Astrocyte (in vitro differentiated cells and primary cell): Measurements from ENCODE around the gene MEIOB. TPM values are rescaled to one million over a fixed set of nuclear protein-coding genes. Genes with fewer than 3 reads are reported as not detected.

ENCODE experiments used
- DNase-seq: peaks from one replicate; pipeline ENCODE4 v3.0.0-alpha.2; 2010; ENCODE audit warnings: low read depth
- FAIRE-seq: peaks from 2 replicates; lab custom pipeline; 2011; peaks lifted over from hg19 to GRCh38; lab: Jason Lieb, UNC
- H2AFZ ChIP-seq: 2 replicates; pipeline ENCODE4 v1.6.0; 2012; ENCODE audit warnings: low read depth, low read length, inconsistent platforms
- H3K27ac ChIP-seq: 2 replicates; pipeline ENCODE4 v1.5.1; 2011; ENCODE audit warnings: low read depth, low read length, inconsistent platforms
- H3K27me3 ChIP-seq: 2 replicates; pipeline ENCODE4 v1.6.0; 2011; ENCODE audit warnings: low read length, inconsistent platforms; ENCODE audit not compliant: insufficient read depth
- H3K36me3 ChIP-seq: 2 replicates; pipeline ENCODE4 v1.5.1; 2011; ENCODE audit warnings: low read length, inconsistent platforms; ENCODE audit not compliant: insufficient read depth
- H3K4me1 ChIP-seq: 2 replicates; pipeline ENCODE4 v1.5.1; 2011; ENCODE audit warnings: low read length, inconsistent platforms; ENCODE audit not compliant: insufficient read depth
- H3K4me2 ChIP-seq: 2 replicates; pipeline ENCODE4 v1.6.0; 2012; ENCODE audit warnings: low read length, inconsistent platforms
- H3K4me3 ChIP-seq: 2 replicates; pipeline ENCODE4 v1.5.1; 2011; ENCODE audit warnings: low read depth, mild to moderate bottlenecking, low read length, inconsistent platforms; ENCODE audit not compliant: insufficient read depth
- H3K79me2 ChIP-seq: 2 replicates; pipeline ENCODE4 v1.6.0; 2012; ENCODE audit warnings: mild to moderate bottlenecking, low read length, inconsistent platforms; ENCODE audit not compliant: insufficient read depth
- H3K9ac ChIP-seq: 2 replicates; pipeline ENCODE4 v1.6.0; 2012; ENCODE audit warnings: mild to moderate bottlenecking, low read length, inconsistent platforms
- H3K9me3 ChIP-seq: 2 replicates; pipeline ENCODE4 v1.5.1; 2012; ENCODE audit warnings: low read depth, mild to moderate bottlenecking, low read length, inconsistent platforms; ENCODE audit not compliant: insufficient read depth
- H4K20me1 ChIP-seq: 2 replicates; pipeline ENCODE4 v1.6.0; 2012; ENCODE audit warnings: low read length, inconsistent platforms; ENCODE audit not compliant: insufficient read depth
- H3K27ac Mint-ChIP-seq: one replicate; pipeline ENCODE4 v1.8.0; 2021; ENCODE audit warnings: mild to moderate bottlenecking, mixed read lengths; ENCODE audit not compliant: unreplicated experiment
- H3K27me3 Mint-ChIP-seq: one replicate; pipeline ENCODE4 v1.8.0; 2021; ENCODE audit warnings: low read depth, mixed read lengths; ENCODE audit not compliant: unreplicated experiment
- H3K36me3 Mint-ChIP-seq: one replicate; pipeline ENCODE4 v1.8.0; 2021; ENCODE audit warnings: low read depth, mixed read lengths; ENCODE audit not compliant: unreplicated experiment
- H3K4me1 Mint-ChIP-seq: one replicate; pipeline ENCODE4 v1.8.0; 2021; ENCODE audit warnings: low read depth, mixed read lengths; ENCODE audit not compliant: unreplicated experiment
- H3K4me3 Mint-ChIP-seq: one replicate; pipeline ENCODE4 v1.8.0; 2021; ENCODE audit warnings: mild to moderate bottlenecking, moderate library complexity, mixed read lengths; ENCODE audit not compliant: unreplicated experiment
- H3K9me3 Mint-ChIP-seq: one replicate; pipeline ENCODE4 v1.8.0; 2021; ENCODE audit warnings: mild to moderate bottlenecking, mixed read lengths; ENCODE audit not compliant: unreplicated experiment
- CTCF ChIP-seq: IDR thresholded peaks from 2 replicates; pipeline ENCODE4 v1.5.1; 2011; ENCODE audit warnings: low read depth, mild to moderate bottlenecking, inconsistent platforms, low read length, moderate library complexity; ENCODE audit not compliant: insufficient read depth
- EZH2 ChIP-seq: IDR thresholded peaks from 2 replicates; pipeline ENCODE4 v1.6.1; 2012; ENCODE audit warnings: mild to moderate bottlenecking, low read length, inconsistent platforms; ENCODE audit not compliant: insufficient read depth
- total RNA-seq: library from RNA; stranded (reverse); gene quantifications from 2 replicates; pipeline ENCODE4 v1.2.1, GENCODE V29; 2021

MEIOB gene
- total RNA-seq, 1 donor from 2014 or later: 0.16 TPM

GRCh38 chr16:1828645-1829410 is 43.1 kb downstream of the MEIOB start:
- Histone ChIP-seq H3K4me3 (peak overlapping the region; percentile 99), H3K4me1 (peaks cover 5% of the 10 kb centered on the region), H3K79me2 (peaks cover 34% of the 10 kb centered on the region), H2AFZ (no peak overlapping the region), H3K9me3 (no peaks in the 10 kb centered on the region), H3K36me3 (peaks cover 6% of the 10 kb centered on the region), H4K20me1 (peaks cover 34% of the 10 kb centered on the region), H3K27me3 (no peaks in the 10 kb centered on the region), H3K27ac (no peak overlapping the region), H3K4me2 (peak overlapping the region; percentile 94), H3K9ac (no peak overlapping the region)
- DNase-seq: no peak
- no peaks in the 10 kb centered on the region for H3K27me3 Mint-ChIP-seq
- no peak overlapping the region for H3K27ac Mint-ChIP-seq
- TF ChIP-seq CTCF (no peak), EZH2 (no peak)
- FAIRE-seq: no peak
- peak overlapping the region; percentile 91 for H3K4me3 Mint-ChIP-seq
- peaks cover 12% of the 10 kb centered on the region for H3K4me1 Mint-ChIP-seq
- peaks cover 5% of the 10 kb centered on the region for H3K9me3 Mint-ChIP-seq
- H3K36me3 Mint-ChIP-seq: peaks cover 6% of the 10 kb centered on the region

GRCh38 chr16:1826691-1827573 is 45.0 kb downstream of the MEIOB start, which contains the start of the genes FAHD1 and HAGH:
TSS of gene FAHD1 (plus strand) at chr16:1827206. CDS start at chr16:1827239, 33 bp downstream.
TSS of gene HAGH (minus strand) at chr16:1826825. CDS start at chr16:1826787, 38 bp downstream.
- H3K79me2 ChIP-seq: peaks cover 34% of the 10 kb centered on the region
- peak within 1 kb of the TSS; percentile 93 for H3K27ac Mint-ChIP-seq
- H3K27ac ChIP-seq: peak within 1 kb of the TSS; percentile 86
- TF ChIP-seq CTCF (no peak), EZH2 (peak; percentile 29)
- H3K27me3 ChIP-seq: no peaks in the 10 kb centered on the region
- peaks cover 35% of the 10 kb centered on the region for H4K20me1 ChIP-seq
- DNase-seq: peak; percentile 94
- peak within 1 kb of the TSS; percentile 100 for H2AFZ ChIP-seq
- no peak for FAIRE-seq
- H3K9me3 ChIP-seq: no peaks in the 10 kb centered on the region
- peaks cover 5% of the 10 kb centered on the region for H3K4me1 ChIP-seq
- H3K4me2 ChIP-seq: peak within 1 kb of the TSS; percentile 94
- peaks cover 6% of the 10 kb centered on the region for H3K36me3 ChIP-seq
- H3K36me3 Mint-ChIP-seq: peaks cover 2% of the 10 kb centered on the region
- H3K4me1 Mint-ChIP-seq: peaks cover 10% of the 10 kb centered on the region
- H3K4me3 Mint-ChIP-seq: peak within 1 kb of the TSS; percentile 91
- H3K9me3 Mint-ChIP-seq: no peaks in the 10 kb centered on the region
- peak within 1 kb of the TSS; percentile 99 for H3K4me3 ChIP-seq
- H3K9ac ChIP-seq: peak within 1 kb of the TSS; percentile 88
- H3K27me3 Mint-ChIP-seq: no peaks in the 10 kb centered on the region
